A549 (cell line): ENCODE results near the gene ANKRD11.

Source experiments
- EP300 ChIP-seq, 2 experiments: fragments of >200 bp; sonication (Bioruptor Twin); formaldehyde crosslinking; IDR thresholded peaks; 2 replicates in 1 of 2; 3 replicates in 1 of 2; pipeline ENCODE4 v1.6.1; 2016 to 2017
- PHF8 ChIP-seq: fragments of 200-600 bp; sonication (generic); IDR thresholded peaks from 2 replicates; pipeline ENCODE4 v1.6.1; 2016; ENCODE audit warnings: low read depth, mild to moderate bottlenecking, antibody characterized with exemption, moderate library complexity, borderline replicate concordance
- POLR2AphosphoS2 ChIP-seq: conservative IDR thresholded peaks from 2 replicates; pipeline ENCODE4 v1.6.1; 2012; ENCODE audit warnings: low read length, improper control_type of control experiment, inconsistent platforms
- RCOR1 ChIP-seq: fragments of 150-350 bp; IDR thresholded peaks from 2 replicates; pipeline ENCODE4 v1.6.1; 2014; ENCODE audit warnings: antibody characterized with exemption, low read length, low read depth
- ZFP36 ChIP-seq: fragments of 450-650 bp; IDR thresholded peaks from 2 replicates; pipeline ENCODE4 v1.6.1; 2014; ENCODE audit warnings: borderline replicate concordance; ENCODE audit not compliant: partially characterized antibody
- TF ChIP-seq, protein P1 (sequence below): fragments of 450-650 bp; IDR thresholded peaks from 2 replicates; pipeline ENCODE4 v1.6.1; 2014; ENCODE audit warnings: antibody characterized with exemption
- TF ChIP-seq, protein P2 (sequence below): fragments of >200 bp; sonication (Bioruptor Twin); formaldehyde crosslinking; IDR thresholded peaks from 3 replicates; pipeline ENCODE4 v1.5.1; 2016
- TF ChIP-seq, protein P3 (sequence below): fragments of 250-450 bp; sonication (Bioruptor Pico); IDR thresholded peaks from 2 replicates; pipeline ENCODE4 v1.5.0; 2020; ENCODE audit warnings: low read depth, mild to moderate bottlenecking, moderate library complexity
- TF ChIP-seq, protein P4 (sequence below): fragments of 200-600 bp; sonication (generic); IDR thresholded peaks from 2 replicates; pipeline ENCODE4 v1.6.1; 2016; ENCODE audit warnings: antibody characterized with exemption, mild to moderate bottlenecking, moderate library complexity

DNA sequence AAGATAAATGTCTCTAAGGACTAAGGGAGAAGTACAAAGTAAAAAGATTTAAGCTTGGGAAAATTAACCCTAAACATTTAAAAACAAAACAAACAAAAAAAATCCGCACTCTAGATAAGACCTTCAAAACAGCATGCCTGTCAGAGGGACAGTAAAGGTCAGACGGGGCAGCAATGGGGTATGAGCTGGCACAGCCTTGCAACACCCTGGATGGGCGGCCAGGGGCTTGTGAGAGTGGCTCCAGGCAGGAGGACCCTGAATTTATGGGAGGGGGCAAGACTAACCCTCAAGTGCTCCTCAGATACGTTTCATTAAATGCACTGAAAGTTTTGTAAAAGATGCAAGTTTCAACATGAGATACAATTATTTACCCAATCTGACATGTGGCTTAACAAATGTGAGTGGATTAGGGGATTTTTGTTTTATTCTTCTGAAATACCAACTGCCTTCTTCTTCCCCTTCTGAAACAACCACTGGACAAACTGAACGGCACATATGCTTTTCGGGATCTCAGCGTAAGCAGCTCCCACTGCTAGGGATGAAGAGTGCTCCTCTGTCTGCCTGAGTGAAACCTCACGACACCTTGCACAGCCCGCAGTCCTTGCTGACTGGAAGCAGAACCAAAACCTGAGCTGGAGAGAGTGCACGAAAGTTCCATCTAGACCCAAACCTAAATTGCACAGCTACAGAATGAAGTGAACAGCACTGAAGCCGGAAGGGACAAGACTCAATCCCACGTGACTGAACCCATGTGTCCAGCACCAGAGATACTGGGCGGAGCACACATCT lies 128.4 kb downstream of the ANKRD11 start:
- TF ChIP-seq, protein P1, sequence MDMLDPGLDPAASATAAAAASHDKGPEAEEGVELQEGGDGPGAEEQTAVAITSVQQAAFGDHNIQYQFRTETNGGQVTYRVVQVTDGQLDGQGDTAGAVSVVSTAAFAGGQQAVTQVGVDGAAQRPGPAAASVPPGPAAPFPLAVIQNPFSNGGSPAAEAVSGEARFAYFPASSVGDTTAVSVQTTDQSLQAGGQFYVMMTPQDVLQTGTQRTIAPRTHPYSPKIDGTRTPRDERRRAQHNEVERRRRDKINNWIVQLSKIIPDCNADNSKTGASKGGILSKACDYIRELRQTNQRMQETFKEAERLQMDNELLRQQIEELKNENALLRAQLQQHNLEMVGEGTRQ, result peak; percentile 47
- TF ChIP-seq, protein P2, sequence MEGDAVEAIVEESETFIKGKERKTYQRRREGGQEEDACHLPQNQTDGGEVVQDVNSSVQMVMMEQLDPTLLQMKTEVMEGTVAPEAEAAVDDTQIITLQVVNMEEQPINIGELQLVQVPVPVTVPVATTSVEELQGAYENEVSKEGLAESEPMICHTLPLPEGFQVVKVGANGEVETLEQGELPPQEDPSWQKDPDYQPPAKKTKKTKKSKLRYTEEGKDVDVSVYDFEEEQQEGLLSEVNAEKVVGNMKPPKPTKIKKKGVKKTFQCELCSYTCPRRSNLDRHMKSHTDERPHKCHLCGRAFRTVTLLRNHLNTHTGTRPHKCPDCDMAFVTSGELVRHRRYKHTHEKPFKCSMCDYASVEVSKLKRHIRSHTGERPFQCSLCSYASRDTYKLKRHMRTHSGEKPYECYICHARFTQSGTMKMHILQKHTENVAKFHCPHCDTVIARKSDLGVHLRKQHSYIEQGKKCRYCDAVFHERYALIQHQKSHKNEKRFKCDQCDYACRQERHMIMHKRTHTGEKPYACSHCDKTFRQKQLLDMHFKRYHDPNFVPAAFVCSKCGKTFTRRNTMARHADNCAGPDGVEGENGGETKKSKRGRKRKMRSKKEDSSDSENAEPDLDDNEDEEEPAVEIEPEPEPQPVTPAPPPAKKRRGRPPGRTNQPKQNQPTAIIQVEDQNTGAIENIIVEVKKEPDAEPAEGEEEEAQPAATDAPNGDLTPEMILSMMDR, result no peak
- TF ChIP-seq, protein P3, sequence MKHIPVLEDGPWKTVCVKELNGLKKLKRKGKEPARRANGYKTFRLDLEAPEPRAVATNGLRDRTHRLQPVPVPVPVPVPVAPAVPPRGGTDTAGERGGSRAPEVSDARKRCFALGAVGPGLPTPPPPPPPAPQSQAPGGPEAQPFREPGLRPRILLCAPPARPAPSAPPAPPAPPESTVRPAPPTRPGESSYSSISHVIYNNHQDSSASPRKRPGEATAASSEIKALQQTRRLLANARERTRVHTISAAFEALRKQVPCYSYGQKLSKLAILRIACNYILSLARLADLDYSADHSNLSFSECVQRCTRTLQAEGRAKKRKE (CRISPR knock-in tag), result no peak
- no peak for TF ChIP-seq PHF8
- no peak for TF ChIP-seq ZFP36
- no peak for TF ChIP-seq RCOR1
- TF ChIP-seq, protein P4, sequence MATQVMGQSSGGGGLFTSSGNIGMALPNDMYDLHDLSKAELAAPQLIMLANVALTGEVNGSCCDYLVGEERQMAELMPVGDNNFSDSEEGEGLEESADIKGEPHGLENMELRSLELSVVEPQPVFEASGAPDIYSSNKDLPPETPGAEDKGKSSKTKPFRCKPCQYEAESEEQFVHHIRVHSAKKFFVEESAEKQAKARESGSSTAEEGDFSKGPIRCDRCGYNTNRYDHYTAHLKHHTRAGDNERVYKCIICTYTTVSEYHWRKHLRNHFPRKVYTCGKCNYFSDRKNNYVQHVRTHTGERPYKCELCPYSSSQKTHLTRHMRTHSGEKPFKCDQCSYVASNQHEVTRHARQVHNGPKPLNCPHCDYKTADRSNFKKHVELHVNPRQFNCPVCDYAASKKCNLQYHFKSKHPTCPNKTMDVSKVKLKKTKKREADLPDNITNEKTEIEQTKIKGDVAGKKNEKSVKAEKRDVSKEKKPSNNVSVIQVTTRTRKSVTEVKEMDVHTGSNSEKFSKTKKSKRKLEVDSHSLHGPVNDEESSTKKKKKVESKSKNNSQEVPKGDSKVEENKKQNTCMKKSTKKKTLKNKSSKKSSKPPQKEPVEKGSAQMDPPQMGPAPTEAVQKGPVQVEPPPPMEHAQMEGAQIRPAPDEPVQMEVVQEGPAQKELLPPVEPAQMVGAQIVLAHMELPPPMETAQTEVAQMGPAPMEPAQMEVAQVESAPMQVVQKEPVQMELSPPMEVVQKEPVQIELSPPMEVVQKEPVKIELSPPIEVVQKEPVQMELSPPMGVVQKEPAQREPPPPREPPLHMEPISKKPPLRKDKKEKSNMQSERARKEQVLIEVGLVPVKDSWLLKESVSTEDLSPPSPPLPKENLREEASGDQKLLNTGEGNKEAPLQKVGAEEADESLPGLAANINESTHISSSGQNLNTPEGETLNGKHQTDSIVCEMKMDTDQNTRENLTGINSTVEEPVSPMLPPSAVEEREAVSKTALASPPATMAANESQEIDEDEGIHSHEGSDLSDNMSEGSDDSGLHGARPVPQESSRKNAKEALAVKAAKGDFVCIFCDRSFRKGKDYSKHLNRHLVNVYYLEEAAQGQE, result no peak
- no peak for TF ChIP-seq EP300 (IDR thresholded peaks at IDR 0.05)
- TF ChIP-seq POLR2AphosphoS2, result no peak
